NCI-H510A (cell line): Measurements from ENCODE around the gene CNKSR3.
A peak's percentile ranks its signal among the peaks of the same experiment; 100 is the strongest.
"Not testable (repeated sequence)": the region's sequence is repeated elsewhere in the genome, so short reads cannot be mapped to it uniquely, and the experiment has no call there.

Experiments used
- DNase-seq: peaks from one replicate; lab custom pipeline; 2025; lab: John Stamatoyannopoulos, UW

CNKSR3 gene

DNA sequence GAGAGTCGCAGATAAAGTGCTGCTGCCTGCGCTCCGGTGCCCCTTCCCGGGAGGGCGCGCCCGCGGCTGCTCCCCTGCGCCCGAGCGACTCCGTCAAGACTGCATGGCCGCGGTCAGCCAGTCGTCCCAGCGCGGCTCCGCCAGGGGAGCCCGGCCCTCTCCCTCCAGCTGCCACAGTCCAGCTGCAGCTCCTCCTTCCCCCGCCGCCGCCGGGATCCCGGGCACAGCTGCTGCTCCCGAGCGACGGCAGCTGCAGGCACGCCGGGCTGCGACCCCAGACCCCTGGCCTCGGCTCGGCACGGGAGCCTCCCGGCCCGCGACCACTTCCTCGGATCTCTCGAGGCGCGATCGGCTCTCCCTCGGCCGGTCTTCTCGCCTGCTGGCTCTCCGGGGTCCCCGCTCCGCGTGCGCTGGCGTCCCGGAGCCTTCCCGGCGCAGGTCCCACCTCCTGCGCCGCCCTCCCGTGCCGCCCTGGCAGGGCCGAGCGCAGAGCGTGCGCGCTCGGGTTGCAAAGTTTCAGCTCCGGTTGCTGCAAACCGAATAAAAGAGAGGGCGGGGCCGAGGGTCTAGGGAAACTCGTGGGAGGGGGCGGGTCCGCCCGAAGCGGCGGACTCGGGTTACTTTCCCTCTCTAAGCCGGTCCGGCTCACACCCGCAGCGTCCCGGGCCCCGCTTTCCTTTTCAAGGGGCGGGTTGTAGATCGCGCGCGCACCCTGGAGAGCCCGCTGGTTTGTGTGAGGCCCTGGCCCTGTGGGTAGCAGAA lies at the start of gene CNKSR3:
TSS of gene CNKSR3 (minus strand) at position 542 of the 762 bp plus-strand sequence. CDS start 571 bp downstream, outside the sequence.
- DNase-seq: peak; percentile 100

DNA sequence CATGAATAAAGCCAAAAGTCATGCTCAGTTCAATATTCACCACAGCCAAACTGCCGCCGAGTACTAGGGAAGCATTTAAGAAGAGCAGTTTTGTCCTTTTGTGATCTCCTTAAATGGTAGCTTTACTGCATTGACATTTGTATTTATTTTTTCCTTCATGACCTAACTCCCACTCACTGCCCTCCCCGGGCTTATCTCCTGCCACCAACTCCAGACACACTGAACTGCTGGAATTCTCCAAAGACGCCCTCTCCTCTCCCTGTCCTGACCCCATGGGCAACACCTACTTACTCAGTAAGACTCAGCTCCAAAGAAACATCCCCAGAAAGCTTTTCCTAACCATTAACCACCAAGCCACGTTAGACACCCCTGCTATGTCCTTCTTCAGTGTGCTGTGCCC lies 48.5 kb upstream of the CNKSR3 start:
- DNase-seq: no peak

DNA sequence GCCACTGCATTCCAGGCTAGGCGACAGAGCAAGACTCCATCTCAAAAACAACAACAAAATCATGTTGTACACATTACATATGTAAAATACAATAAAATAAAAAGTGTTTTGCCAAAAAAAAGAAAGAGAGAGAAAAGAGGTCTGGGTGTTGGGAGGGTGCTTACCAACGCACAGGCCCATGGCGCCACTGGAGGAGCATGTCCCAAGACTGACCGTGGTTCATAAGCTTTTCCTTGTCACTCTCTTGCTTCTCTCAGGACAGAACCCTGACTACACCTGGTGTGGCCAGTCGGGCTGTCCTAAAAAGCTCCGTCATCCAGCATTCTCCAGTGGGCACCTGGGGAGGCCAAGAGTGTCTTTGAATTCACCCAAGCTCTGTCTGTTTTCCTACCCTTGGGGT lies 48.0 kb upstream of the CNKSR3 start:
- DNase-seq: no peak

DNA sequence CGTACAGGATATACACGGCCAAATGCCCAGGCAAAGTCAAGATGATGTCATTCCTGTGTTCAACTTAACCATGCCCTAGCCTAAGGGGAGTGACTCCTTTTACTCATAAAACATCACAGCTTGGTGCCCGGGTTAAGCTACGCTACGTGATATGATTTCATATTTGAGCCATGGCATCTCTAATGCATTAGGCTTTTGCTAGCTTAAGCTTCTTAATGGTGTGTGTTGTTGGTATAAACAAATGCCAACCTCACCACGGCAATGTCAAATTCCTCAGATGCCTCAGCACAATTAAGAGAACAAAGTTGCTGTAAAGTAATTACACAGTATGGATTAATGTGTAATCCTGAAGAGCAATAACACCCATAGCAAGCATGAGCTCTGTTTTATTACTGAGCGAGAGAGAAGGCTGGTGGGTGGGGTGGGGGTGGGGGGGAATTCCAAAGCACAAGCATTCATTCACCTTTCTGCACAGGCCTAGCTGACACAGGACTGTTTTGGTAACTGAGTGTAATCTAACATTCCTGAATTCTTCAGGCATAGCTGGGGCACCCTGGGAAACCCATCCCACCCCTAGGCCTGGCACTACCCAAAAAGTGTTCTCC lies 44.7 kb upstream of the CNKSR3 start:
- no peak for DNase-seq

DNA sequence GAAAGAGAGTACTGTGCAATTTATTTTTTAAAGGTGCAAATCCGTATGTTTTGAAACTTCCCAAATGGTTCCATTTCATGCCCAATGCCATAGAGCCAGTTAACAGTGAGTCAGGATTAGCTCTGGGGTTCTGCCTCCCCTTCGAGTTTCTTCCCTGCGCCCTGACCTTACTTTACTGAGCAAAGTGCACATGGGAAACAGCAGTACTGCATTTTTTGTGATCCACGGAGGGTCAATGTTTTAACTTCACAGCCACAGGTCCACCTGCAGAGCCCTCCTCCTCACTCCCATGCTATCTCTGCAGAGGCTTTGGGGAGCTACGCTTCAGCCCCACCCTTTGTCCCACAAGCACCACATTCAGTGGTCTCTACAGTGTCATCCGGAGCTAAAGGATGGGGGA lies 44.0 kb upstream of the CNKSR3 start:
- no peak for DNase-seq

DNA sequence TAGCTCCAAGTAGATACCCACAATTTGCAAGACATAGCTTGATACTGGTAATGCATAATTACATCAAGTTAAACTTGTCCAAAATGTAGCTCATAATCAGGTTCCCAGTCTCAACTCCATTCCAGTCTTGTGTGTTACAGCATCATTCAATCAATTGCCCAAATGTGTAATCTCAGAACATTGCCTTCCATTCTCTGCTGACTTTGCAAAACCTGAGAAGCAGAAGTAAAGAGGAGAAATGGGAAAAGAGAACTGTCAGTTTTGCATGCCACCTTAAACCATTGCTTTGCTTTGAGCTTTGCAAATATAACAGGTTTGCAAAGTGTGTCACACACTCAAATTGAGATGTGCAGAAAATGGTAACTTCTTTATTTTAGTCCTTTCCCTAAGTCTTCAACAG lies 40.3 kb upstream of the CNKSR3 start:
- no peak for DNase-seq

DNA sequence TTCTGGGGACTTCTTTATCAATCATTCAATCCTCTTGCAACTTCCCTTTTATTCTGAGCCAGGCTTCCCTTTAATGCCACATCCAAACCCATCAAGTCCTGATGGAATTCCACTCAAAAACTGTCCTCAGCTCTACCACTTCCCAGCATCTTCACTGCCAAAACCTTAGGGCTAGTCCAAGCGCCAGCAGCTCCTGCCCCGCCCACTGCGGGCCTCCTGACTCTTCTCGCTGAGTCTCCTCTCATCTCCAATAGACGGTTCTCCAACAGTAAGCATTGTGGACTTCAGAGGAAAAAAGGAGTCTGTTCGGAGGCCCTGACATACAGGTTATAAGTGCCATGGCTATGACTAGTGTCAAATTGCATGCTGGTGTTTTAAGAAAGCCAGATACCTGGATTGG lies 38.7 kb upstream of the CNKSR3 start:
- peak; percentile 43 for DNase-seq

DNA sequence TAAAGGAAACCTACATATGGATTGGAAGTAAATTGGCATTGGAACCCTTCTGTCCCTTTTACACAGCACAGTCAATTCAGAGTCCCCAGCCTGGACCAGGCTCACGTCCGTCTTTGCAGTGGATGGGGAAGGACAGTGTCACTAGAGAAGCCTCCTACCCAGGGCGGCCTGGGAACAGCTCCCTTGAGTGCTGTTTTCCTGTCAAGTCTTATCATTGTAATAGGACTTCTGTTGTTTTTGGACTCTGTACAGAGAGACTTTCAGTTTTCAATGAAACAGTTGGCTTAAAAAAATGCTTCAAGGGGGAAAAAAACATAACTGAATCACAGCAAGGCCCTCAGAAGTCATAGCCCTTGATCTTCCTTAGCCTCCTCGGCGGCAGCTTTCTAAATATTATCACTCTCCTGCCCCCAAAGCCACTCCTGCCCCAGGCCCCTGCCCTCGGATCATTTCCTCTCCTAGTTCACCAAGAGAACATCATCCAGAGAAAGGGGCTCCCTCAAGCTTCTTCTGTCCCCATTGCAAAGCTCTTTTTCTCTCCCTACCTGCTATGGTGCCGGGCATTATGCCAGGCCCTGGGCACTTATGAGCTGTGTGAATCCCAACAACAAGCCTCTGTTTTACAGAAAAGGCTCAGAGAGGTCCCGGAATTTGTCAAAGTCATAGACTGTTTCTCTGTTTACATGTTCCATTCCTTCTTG lies 37.8 kb upstream of the CNKSR3 start:
- no peak for DNase-seq

DNA sequence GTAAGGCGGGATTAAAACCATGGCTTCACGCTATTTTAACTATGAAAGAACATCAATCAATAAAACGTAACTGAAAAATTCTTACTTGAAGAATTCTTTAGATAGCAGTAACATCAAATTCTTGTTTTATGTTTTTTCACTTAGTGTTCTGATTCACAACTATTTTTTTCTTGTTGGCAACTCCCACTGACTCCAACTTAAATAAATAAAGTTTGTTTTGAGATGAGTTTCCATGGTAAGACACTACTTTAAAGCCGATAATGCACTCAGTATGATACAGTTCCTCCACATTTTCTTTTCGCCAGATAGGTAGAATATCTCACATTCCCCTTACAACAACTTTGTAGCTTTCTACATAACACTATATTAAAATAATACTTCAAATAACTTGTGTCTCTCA lies 33.1 kb upstream of the CNKSR3 start:
- DNase-seq: no peak

DNA sequence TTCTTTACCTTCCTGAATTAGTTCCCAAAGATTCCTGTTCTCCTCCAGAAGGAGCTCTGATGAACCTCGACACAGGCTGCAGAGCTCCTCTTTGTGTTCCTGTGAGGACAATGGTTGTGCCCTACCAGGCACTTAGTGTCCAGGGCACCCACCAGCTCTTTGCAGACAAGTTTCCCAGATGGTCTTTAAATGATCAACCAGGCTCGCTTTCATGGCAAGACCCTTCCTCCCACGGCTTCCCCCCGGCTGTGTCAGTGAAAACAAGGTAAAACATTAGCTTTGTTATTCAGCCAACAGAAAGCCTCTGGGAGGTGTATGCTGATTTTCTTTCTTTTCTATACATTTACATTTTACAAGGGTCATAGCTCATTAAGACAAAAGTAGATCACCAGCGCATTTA lies 32.3 kb upstream of the CNKSR3 start:
- DNase-seq: no peak

DNA sequence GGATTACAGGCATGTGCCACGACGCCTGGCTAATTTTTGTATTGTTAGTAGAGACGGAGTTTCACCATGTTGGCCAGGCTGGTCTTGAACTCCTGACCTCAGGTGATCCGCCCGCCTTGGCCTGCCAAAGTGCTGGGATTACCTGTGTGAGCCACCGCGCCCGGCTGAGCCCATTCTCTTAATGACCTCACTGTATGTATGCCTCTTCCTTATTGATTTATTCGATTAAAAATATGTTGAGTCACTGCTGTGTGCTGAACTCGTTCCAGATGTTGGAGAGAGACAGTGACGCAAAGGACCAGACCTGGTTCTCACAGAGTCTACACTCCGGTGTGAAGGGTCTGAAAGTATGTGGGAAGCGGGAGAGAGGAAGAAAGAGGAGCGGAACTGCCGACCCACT lies 31.4 kb upstream of the CNKSR3 start:
- DNase-seq: not testable (repeated sequence)

DNA sequence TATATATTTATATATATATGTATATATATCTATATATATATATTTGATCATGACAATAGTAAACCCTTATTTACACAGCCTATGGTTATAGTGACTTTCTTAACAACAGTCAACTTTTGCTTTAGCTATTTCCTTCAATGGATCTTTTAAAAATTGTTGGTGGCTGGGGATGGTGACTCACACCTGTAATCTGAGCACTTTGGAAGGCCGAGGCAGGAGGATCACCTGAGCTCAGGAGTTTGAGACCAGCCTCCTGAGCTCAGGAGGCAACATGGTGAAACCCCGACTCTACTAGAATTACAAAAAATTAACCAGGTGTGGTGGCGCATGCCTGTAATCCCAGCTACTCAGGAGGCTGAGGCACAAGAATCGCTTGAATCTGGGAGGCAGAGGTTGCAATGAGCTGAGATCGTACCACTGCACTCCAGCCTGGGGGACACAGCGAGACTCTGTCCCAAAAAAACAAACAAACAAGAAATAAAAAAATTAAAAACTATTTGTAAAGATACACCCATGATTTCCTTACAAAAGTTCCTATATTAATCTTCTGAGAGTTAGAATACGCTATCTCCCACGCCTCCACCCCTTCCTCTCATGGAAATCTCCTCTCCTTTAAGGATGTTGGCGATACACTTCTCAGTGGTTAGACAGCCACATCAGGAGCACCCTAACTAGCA lies 29.2 kb upstream of the CNKSR3 start:
- no peak for DNase-seq

DNA sequence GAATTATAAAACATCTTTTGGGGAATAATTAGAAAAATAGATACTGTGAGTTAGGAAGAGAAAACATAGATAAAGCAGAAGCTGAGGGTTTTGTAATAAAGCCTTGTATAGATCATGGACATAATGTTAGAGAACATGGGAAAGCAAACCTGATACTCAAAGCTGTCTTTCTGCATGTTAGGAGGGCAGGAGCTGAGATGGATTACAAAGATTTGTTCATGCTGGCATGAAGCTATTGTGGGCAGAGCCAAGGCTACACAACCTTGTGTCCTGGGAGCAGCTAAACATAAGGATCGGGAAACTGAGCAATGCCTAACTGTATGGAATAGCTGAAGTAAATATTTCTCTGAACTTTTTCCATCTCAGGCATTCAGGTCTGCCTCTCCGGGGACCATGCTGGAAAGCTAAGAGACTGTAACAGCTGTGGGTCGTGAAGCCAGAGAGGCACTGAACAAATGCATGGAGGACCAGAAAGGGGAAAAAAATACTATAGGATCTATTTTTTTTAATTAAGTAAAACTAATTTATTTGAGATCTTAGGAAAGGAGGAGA lies 28.2 kb upstream of the CNKSR3 start:
- no peak for DNase-seq

DNA sequence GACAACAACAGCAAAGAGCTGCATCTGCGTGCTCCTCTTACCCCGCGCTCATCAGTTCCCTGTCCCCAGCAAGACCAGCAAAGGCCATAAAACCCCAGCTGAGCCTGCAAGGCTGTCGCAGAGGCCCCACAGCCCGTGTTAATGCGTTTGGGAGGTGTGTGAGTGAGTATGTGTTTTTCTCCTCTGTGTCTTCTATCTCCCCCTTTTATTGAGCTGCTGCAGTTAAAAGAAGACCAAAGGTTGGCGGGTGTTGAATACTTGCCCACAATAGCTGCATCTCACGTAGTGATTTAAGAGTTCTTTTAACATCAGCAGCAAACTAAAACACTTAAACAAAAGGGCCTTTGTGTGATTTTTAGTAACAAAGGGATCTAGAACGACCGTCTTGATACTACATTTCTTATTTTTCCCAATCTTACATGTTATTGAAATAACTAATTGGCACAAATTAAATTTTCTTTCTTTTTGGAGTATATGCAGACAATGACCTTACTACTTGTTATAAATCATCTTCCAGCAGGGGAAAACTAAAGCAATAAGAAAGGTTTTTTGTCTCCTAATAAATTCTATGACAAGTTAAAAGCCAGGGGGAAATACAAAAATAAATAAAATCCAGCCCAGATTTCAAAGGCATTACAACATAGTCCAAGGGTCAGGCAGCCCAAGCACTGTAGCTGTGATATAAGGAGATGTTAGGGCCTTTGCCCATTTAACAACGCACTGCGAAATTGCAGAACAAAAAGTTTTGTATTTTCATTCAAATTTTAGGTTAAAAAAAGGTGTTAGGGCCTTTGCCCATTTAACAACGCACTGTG lies 27.2 kb upstream of the CNKSR3 start:
- DNase-seq: no peak

DNA sequence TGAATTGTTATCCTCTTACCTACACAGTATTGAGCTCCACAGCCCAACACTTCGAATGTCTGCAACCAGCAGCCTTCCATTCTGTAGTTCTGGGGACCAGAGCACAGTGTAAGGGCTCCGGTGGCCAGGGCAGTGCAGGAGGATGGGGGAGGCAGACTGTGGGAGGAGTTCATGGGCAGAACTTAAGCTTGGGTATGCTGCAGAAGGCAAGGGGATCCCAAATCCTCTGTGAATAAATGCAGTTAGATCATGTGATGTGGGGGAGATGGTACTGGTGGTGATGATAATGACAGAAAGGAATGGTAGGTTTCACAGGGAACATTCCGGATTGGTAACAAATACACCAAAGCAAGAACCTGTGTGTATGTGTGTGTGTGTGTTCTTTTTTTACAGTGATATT lies 26.5 kb upstream of the CNKSR3 start:
- no peak for DNase-seq

DNA sequence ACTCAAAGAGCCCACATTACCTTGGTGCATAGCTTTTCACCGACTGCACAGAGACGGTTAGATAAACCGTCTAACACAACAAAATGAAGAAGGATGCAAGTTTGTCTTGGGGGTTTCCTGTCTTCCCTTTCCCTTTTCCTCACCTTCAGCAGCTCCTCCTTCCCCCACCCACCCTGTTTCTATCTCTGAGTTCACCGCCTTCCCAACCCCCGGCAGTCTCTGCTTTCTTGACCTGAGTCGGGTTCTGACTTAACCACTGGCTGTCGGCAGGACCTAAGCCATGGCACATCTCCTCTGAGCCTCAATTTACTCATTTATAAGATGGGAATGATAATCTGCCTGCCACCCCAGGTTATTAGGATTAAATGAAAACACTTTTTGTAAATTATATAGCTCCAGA lies 25.8 kb upstream of the CNKSR3 start:
- no peak for DNase-seq

DNA sequence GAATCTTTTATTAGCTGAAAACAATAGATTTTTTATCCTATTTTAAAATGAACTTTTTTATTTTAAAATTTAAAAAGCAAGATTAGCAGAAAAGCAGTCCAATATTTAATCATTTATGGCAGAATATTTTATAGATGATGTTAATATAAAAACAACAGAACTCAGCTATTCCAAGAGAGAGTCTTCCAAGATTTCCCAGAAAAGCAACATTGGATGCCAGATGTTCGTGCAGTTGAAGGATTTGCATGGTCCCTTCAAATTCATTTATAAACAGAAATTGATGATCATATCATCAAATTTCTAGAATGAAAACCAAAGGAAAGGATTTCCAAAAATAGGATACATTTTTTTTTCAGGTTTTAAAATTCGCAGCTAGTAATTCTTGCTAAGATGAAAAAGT lies 25.4 kb upstream of the CNKSR3 start:
- no peak for DNase-seq

DNA sequence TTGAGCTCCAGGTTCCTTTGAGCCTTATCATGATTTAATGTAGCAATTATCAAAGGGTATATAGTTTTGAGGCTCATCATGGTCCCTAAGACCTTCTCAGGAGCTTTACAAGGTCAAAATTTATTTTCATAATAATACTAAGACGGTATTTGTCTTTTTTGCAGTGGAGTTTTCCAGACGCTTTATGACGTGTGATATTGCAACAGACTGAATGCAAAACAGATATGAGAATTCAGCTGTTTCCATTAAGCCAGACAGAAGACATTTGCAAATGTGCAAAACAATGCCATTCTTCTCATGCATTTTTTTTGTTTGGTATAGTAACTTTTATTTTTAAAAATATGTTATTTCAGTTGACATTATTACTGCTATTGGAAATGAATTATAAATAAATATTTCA lies 24.7 kb upstream of the CNKSR3 start:
- DNase-seq: no peak

DNA sequence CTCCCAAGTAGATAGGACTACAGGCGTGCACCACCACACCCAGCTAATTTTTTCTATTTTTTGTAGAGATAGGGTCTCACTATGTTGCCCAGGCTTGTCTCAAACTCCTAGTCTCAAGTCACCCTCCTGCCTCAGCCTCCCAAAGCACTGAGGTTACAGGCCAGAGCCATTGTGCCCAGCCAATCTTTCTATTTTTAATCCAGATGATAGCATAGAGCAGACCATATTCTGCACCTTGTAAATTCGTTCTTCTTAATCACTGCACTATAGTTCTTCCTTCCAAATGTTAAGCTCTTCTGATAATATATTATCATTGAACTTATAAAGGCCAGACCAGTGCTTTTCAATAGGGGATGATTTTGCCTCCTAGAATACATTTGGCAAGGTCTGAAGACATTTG lies 24.0 kb upstream of the CNKSR3 start:
- no peak for DNase-seq

DNA sequence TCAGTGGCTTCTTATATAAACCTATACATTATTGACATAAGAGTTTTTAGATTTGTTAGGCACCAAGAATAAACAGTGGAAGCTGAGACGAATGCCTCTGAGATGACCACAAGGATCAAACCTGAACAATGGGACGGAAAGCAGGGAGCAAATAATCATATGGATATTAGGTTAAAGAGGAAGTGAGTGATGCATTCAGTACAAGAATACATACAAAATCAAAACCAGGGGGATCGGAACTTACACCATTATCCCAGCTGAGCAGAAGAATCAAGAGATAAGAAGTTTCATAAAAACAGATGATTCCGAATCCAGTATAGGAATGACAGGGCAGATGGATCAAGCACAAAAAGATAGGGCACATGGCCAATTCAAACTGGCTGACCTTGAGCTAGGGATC lies 21.9 kb upstream of the CNKSR3 start:
- no peak for DNase-seq

DNA sequence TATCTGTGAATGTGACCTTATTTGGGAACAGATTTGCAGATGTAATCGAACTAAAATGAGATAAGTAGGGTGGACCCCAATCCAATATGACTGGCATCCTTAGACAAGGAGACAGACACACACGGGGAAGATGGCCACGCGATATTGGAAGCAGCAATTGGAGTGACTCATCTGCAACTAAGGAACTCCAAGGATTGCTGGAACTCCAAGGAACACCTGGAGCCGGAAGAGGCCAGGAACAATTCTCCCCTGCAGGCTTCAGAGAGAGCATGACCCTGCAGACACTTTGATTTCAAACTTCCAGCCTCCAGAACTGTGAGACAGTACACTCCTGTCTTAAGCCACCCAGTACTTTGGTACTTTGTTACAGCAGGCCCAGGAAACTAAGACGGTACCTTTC lies 19.5 kb upstream of the CNKSR3 start:
- no peak for DNase-seq
